GM19467 (cell line): ENCODE data around the gene RLBP1.
"Not testable (repeated sequence)": the region's sequence is repeated elsewhere in the genome, so short reads cannot be mapped to it uniquely, and the experiment has no call there.

ENCODE experiments used
- ATAC-seq: cut with Tn5 transposase; IDR thresholded peaks from one replicate; pipeline ENCODE4 v1.9.1; 2021; ENCODE audit warnings: mild to moderate bottlenecking, moderate library complexity; ENCODE audit not compliant: unreplicated experiment

RLBP1 gene

GRCh38 chr15:89221543-89221942 lies at the start of gene RLBP1:
RLBP1 (minus strand) TSS chr15:89221579; CDS start chr15:89218975, 2,604 bp downstream.
- ATAC-seq, result no peak

DNA sequence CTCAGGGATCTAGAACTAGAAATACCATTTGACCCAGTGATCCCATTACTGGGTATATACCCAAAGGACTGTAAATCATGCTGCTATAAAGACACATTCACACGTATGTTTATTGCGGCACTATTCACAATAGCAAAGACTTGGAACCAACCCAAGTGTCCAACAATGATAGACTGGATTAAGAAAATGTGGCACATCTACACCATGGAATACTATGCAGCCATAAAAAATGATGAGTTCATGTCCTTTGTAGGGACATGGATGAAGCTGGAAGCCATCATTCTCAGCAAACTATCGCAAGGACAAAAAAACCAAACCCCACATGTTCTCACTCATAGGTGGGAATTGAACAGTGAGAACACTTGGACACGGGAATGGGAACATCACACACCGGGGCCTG lies 28.8 kb upstream of the RLBP1 start:
- not testable (repeated sequence) for ATAC-seq

- no peak for ATAC-seq
These were observed 27.2 kb upstream of the RLBP1 start for GRCh38 chr15:89248584-89248983.

DNA sequence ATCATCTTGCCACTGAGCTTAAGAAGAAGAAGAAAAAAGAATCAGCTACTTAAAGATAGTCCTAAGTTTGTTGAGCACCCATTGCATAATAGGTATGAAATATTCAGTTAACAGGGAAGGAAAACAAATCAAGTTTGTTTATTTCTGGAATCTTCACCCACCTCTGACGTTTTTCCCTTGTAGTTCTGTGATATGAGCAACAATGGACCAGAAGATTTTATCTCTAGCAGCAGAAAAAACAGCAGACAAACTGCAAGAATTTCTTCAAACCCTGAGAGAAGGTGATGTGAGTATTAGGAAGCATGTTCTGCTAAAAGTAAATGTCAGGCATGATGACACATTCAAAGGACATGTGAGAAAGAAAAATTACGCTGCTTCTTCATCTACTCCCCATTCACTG lies 26.1 kb upstream of the RLBP1 start:
- no peak for ATAC-seq

GRCh38 chr15:89244574-89244903 lies 23.2 kb upstream of the RLBP1 start:
- peak; percentile 18 for ATAC-seq

DNA sequence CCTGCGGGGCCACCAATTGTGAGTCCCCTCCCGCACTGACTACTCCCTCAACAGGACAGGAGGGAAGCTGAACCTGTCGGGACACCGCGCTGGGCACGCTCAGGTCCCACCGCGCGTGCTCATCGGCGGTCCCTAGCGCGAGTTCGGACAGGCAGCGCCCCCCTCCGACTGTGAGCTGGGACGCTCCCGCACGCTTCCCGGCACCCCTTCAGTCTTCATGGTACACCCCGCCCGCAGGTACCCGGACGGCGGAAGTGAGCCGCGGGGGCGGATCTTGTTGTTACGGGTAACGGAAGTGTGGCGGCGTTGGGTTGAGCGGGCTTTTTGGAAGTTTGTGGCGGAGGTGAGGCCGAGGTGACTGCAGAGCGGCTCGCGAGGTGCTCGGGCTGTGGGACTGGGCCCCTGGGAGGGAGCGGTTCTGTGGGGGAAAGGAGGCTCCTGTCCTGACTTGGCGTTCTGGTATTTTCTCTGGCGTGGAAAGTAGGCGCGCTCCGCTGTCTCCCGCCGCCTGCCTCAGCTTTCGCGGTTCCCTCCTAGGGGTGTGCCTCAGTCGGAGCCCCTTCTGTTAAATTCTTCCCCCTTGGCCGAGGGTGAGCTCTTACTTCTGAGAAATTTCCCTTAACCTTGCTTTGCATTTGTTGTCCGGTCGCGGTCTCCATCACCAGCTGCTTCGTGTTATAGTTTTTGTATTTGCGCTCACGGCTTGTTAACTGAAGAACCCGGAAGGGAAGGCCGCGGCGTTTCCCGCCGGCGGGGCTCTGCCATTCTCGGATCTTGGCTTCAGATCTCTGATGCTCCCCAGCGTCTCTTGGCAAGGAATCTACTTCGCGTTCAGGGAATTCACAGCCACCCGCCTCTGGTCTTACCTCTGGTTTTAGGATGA lies 22.6 kb upstream of the RLBP1 start, which contains the start of gene FANCI:
TSS of gene FANCI (plus strand) at position 289 of the 883 bp plus-strand sequence. CDS start 3,669 bp downstream, outside the sequence.
- ATAC-seq, result peak; percentile 89

DNA sequence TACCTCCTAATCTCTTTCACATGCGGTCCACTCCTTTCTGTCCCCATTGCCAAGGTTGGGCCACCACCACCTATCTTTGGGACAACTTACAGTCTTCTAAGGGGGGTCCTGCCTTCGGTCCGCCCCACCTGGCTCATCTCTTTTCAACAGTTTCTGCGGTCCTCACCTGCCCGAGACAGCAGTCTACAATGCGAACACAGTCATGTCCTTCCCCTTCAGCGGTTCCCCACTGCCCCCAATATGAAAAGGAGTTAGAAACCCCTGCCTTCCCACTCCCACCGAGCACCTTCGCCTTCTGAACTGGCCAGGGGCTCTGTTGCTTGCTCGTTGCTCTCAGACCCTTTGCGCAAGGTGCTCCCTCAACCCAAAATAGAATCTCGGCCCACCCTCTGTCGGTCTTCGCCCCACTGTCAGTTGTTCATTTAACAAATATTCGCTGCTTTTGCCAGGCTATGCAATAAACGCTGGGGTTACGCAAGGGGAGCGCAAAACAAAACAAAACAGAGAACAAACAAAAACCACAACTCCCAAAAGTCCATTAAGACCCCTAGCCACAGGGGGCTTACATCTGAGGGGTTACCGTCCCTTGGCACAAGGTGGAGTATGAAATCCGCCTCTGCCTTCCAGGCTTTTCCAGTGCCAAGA lies 21.8 kb upstream of the RLBP1 start:
- ATAC-seq, result no peak

DNA sequence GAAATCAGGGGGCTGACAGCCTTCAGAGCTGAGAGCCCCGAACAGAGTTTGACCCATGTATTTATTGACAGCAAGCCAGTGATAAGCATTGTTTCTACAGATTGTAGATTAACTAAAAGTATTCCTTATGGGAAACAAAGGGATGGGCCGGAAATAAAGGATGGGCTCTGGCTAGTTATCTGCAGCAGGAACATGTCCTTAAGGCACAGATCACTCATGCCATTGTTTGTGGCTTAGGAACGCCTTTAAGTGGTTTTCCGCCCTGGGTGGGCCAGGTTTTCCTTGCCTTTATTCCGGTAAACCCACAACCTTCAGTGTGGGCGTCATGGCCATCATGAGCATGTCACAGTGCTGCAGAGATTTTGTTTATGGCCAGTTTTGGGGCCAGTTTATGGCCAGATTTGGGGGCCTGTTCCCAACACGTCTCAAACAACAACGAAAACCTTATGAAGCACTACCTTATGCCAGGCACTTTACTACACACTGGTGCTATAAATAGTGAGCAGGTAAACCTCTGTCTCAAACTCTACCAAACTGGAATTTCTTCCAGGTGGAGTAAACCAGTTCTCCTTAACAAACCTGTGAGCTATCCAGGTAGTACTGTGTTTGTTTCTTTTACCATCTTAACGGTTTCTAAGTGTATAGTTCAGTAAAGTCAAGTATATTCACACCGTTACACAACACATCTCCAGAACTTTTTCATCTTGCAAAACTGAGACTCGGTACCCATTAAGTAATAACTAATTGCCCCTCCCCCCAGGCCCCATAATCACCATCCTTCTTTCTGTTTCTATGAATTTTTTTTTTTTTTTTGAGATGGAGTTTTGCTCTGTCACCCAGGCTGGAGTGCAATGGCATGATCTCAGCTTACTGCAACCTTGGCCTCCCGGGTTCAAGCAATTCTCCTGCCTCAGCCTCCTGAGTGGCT lies 18.8 kb upstream of the RLBP1 start:
- ATAC-seq, result not testable (repeated sequence)

- ATAC-seq, result no peak
These were observed 10.5 kb upstream of the RLBP1 start for GRCh38 chr15:89231832-89232231.

DNA sequence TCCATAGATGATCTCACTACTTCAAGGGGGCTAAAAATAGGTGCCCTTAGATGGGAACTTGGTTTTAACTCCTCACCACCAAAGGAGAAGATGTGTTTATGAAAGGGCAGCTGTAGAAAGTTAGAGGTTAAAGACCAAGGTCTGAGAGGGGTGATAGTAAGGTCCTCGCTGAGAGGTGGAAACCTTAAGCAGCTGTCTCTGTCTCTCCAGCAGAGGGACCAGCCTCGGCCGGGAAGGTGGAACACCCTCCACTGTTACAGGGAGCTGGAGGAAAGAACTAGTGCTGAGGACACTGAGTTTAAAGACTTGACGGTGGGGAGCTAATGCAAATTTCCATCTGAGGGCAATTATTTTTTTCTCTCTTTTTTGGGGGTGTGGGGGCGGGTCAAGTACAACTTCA lies 8.9 kb upstream of the RLBP1 start:
- no peak for ATAC-seq

DNA sequence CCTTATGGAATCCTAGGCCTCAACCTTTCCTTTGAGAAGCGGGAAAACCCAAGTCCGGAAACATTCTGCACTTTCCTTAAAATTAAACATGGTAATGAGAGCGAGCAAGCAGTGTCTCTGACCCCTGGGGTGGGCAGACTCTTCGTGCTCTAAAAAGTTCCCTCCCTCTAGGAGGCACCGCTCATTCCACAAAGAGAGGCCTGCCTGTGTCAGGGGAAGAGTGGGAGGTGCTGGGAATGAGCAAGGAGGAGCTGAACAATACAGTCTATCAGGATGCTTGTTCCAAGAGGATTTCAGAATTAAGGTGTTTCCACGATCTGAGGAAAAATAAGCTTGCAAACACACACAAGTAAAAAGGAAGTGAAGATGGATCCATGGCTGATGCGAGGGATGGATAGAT lies 6.0 kb upstream of the RLBP1 start:
- no peak for ATAC-seq

- ATAC-seq, result no peak
These were observed 5.2 kb upstream of the RLBP1 start for GRCh38 chr15:89226359-89227221.

DNA sequence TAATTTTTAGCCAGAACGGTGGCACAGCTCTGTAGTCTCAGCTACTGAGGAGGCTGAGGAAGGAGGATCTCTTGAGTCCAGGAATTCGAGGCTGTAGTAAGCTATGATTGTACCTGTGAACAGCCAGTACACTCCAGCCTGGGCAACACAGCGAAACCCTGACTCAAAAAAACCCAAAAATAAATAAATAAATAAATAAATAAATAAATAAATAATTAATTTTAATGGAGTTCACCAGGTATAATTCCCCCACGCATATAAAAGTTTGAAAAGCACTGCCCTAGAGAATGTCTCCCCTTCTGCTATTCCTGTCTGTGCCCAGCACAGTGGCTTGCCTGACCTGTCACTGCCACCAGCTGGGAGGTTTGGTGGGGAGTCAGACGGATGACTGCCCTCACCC lies 4.2 kb upstream of the RLBP1 start:
- no peak for ATAC-seq

DNA sequence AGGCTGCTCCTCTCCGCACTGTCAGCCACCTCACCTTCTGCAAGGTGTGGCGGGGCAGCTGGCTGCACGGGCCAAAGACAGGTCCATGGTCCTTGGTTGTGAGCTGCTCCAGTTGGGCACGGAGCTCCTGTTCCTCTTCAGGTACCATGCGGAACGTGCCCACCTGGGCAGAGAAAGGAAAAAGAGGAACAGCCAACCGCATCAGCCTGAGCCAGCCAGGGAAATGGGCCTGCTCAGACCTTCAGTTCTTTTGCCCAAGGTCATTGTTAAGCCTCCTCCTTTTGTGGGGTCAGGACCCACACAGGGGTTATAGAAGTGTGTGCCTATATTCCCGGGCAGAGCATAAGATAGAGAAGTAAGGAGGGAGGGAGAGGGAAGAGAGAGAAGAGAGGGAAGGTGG lies 2.8 kb downstream of the RLBP1 start:
- ATAC-seq, result no peak

- ATAC-seq, result no peak
These were observed 3.5 kb downstream of the RLBP1 start for GRCh38 chr15:89217686-89218376.

GRCh38 chr15:89217031-89217430 lies 4.3 kb downstream of the RLBP1 start:
- ATAC-seq, result no peak

GRCh38 chr15:89215627-89216026 lies 5.8 kb downstream of the RLBP1 start:
- no peak for ATAC-seq

DNA sequence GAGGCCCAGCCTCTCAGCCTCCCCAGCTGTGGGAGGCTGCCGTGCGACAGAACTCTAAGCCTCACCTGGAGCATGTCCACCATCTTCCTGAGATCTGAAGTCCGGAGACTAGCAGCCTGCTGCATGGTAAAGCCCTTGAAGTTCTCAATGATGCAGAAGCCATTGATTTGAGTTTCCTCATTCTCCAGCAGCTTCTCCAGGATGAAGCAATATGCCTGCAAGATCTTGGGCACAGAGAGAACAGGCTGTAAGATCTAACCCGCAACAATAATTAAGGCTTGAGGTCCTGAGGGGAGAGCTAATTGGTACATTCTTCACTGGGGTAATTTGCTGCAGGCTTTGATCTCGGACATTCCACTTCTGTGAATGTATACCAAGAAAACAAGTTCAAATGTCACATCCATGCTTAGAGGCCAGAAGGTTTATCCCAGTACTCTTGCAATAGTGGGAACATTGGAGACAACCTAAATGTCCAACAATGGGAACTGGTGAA lies 9.7 kb downstream of the RLBP1 start:
- ATAC-seq, result no peak

DNA sequence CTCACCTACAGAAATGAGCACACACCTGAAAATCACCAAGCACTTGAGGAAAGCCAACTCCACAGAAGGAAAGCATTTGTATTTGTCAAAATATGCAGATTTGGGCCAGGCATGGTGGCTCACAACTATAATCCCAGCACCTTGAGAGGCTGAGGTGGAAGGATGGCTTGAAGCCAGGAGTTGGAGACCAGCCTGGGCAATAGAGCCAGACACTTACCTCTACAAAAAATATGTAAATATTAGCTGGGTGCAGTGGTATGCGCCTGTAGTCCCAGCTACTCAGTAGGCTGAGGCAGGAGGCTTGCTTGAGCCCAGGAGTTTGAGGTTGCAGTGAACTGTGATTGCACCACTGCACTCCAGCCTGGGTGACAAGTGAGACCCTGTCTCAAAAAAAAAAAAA lies 12.3 kb downstream of the RLBP1 start:
- no peak for ATAC-seq

DNA sequence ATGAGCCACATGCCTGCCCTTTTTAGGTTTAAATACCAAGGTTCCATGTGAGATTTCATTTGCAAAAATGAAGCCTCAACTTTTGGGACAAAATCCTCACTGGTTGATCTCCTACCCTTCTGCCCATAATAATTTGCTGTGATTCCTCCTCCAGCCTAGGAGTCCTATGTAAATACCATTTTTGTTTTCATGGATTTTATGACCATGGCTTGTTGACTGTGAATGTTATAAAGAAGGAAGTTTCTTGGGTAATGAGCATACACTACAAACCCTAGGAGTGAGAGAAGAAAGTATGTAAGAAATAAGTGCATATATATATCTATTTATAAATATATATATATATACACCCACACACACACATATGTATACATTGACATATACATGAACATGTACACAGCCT lies 13.1 kb downstream of the RLBP1 start:
- no peak for ATAC-seq
